ENCODE results near the gene OR5K4. TPM values are rescaled to one million over a fixed set of nuclear protein-coding genes. Genes with fewer than 3 reads are reported as not detected.

OR5K4 gene
- total RNA-seq, 3 donors from 2014 or later = not detected

DNA sequence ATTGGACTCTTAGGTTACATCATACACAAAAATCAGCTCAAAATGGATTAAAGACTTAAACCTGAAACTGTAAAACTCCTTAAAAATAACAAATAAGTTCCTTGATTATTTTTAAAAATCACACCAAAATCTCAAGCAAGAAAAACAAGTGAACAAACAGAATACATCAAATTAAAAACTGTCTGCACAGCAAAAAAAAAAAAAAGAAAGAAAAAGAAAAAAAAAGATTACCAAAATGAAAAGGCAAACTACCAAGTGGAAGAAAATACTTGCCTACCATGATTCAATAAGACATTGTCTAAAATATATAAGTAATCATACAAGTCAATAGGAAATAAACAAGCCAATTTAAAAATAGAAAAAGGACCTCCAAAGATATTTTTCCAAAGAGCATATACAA, 17.5 kb downstream of the OR5K4 start:
- TF ChIP-seq, protein P1, sequence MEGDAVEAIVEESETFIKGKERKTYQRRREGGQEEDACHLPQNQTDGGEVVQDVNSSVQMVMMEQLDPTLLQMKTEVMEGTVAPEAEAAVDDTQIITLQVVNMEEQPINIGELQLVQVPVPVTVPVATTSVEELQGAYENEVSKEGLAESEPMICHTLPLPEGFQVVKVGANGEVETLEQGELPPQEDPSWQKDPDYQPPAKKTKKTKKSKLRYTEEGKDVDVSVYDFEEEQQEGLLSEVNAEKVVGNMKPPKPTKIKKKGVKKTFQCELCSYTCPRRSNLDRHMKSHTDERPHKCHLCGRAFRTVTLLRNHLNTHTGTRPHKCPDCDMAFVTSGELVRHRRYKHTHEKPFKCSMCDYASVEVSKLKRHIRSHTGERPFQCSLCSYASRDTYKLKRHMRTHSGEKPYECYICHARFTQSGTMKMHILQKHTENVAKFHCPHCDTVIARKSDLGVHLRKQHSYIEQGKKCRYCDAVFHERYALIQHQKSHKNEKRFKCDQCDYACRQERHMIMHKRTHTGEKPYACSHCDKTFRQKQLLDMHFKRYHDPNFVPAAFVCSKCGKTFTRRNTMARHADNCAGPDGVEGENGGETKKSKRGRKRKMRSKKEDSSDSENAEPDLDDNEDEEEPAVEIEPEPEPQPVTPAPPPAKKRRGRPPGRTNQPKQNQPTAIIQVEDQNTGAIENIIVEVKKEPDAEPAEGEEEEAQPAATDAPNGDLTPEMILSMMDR (IDR thresholded peaks at IDR 0.05) = no peak
- intact Hi-C loops (cut with DNase I, micrococcal nuclease) = no loop called here
- DNase-seq = no peak
- H3K9me3 ChIP-seq = no peaks in the 10 kb centered on the region
- H3K4me3 ChIP-seq = no peak overlapping the region
- H3K4me1 ChIP-seq (ENCODE audit: low read depth) = no peaks in the 10 kb centered on the region
- H3K36me3 ChIP-seq (ENCODE audit: low read depth) = no peaks in the 10 kb centered on the region
- no peak for ATAC-seq

DNA sequence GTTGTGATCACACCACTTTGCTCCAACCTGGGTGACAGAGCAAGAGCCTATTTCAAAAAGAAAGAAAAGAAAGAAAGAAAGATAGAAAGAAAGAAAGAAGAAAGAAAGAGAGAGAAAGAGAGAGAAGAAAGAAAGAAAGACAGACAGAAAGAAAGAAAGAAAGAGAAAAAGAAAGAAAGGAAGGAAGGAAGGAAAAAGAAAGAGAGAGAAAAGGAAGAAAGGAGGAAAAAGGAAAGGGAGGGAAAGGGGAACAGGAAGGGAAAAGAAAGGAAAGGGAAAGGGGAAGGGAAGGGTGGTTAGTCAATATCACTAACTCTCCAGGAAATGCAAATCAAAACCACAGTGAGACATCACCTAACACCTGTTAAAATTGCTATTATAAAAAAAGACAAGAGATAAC, 18.2 kb downstream of the OR5K4 start:
- DNase-seq (no peak), ATAC-seq (no peak)
- Histone ChIP-seq H3K4me3 (no peak overlapping the region), H3K9me3 (no peaks in the 10 kb centered on the region), H3K36me3 (ENCODE audit: low read depth) (no peaks in the 10 kb centered on the region), H3K4me1 (ENCODE audit: low read depth) (no peaks in the 10 kb centered on the region)
- TF ChIP-seq, protein P1 (IDR thresholded peaks at IDR 0.05) = no peak
- intact Hi-C loops (cut with DNase I, micrococcal nuclease) = no loop called here

DNA sequence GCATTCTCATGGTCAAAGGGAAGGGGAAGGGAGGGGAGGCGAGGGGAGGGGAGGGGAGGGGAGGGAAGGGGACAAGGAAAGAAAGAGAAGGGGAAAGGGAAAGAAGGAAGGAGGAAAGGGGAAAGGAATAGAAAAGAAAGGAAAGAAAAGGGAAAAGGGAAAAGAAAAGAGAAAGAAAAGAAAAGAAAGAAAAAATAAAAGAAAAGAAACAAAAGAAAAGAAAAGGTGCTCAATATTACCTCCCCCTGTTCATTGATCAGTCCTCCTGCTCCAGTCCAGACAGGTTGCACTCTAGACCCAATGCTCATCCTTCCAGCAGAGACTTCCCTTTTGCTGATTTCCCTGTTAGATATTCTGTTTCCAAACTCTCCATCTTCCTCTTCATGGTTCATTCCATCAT, 18.8 kb downstream of the OR5K4 start:
- no peak overlapping the region for H3K4me3 ChIP-seq
- TF ChIP-seq, protein P1 (IDR thresholded peaks at IDR 0.05) = no peak
- H3K4me1 ChIP-seq (ENCODE audit: low read depth) = no peaks in the 10 kb centered on the region
- DNase-seq = no peak
- no peaks in the 10 kb centered on the region for H3K9me3 ChIP-seq
- no peak for ATAC-seq
- intact Hi-C loops (cut with DNase I, micrococcal nuclease) = no loop called here
- H3K36me3 ChIP-seq (ENCODE audit: low read depth) = no peaks in the 10 kb centered on the region

DNA sequence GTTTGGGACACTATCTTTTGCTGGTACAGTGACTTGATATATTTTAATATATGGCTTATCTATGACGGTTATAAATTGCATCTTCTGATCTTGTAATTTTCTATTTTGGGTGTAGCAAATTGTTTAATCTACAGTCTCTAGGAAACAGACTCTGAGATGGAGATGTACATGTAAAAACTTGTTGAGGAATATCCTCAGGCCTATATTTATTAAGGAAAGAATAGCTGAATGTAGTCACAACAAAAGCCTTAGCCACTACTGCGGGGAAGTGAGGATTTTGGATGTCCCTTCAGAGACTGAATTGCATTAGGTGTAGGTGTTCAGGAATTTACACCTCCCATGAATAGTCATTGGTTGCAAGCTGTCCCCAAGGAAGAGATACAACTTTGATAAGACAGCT, 23.0 kb downstream of the OR5K4 start:
- intact Hi-C loops (cut with DNase I, micrococcal nuclease) = no loop called here
- TF ChIP-seq, protein P1 (IDR thresholded peaks at IDR 0.05) = no peak
- DNase-seq = no peak
- H3K36me3 ChIP-seq (ENCODE audit: low read depth) = no peaks in the 10 kb centered on the region
- H3K4me3 ChIP-seq = no peak overlapping the region
- no peaks in the 10 kb centered on the region for H3K4me1 ChIP-seq (ENCODE audit: low read depth)
- H3K9me3 ChIP-seq = no peaks in the 10 kb centered on the region
- no peak for ATAC-seq

DNA sequence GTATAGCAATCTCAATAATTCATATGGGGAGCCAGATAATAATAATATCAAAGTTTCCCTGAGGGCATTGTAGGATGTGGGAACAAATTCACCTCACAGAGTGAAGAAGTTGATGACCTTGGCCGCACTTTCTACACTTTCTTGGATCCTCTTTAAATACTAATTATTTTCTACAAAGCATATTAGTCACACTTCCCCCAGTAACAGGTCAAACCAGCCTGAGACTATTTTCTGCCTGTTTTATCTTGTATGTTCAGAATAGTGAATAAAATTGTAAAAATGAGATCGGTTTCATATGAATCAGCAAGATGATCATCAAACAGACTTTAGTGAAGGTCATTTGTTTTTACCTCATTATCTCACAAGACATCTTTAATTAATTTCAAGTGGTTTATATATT, 34.5 kb downstream of the OR5K4 start:
- TF ChIP-seq, protein P1 (IDR thresholded peaks at IDR 0.05) = no peak
- ATAC-seq = no peak
- H3K36me3 ChIP-seq (ENCODE audit: low read depth) = no peaks in the 10 kb centered on the region
- intact Hi-C loops (cut with DNase I, micrococcal nuclease) = no loop called here
- no peaks in the 10 kb centered on the region for H3K9me3 ChIP-seq
- no peaks in the 10 kb centered on the region for H3K4me1 ChIP-seq (ENCODE audit: low read depth)
- H3K4me3 ChIP-seq = no peak overlapping the region
- no peak for DNase-seq

DNA sequence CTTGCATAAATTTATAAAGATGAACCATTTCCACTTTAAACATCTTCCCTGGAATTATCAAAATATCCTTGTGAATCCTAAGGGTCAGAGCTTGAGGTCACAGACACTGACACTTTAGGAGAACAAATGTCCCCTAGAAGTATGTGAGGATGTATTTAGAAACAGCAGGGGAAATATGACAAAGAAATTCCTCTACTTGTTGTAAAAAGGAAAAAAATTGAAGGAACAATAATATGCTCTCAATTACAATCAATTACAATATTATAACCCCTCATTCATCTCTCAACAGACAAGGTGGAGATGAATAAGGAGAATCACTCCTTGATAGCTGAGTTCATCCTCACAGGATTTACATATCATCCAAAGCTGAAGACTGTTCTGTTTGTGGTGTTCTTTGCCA, 36.7 kb downstream of the OR5K4 start, which contains the start of gene OR5K3:
OR5K3 (plus strand) TSS at position 301 of the 400 bp plus-strand sequence; CDS start at position 301, 0 bp downstream.
- H3K4me3 ChIP-seq = no peak within 1 kb of the TSS
- TF ChIP-seq, protein P1 (IDR thresholded peaks at IDR 0.05) = no peak
- H3K4me1 ChIP-seq (ENCODE audit: low read depth) = no peaks in the 10 kb centered on the region
- no peaks in the 10 kb centered on the region for H3K9me3 ChIP-seq
- H3K36me3 ChIP-seq (ENCODE audit: low read depth) = no peaks in the 10 kb centered on the region
- intact Hi-C loops (cut with DNase I, micrococcal nuclease) = no loop called here
- ATAC-seq = no peak
- no peak for DNase-seq
